B cell (primary cell): ENCODE results near the gene SYT2. TPM values are rescaled to one million over a fixed set of nuclear protein-coding genes. Genes with fewer than 3 reads are reported as not detected.

Source experiments
- ATAC-seq: fragments of 200-7000 bp; cut with Tn5 transposase; one replicate; pipeline ENCODE4 v1.10.0; 2021; ENCODE audit warnings: low read depth, mild to moderate bottlenecking, moderate number of reproducible peaks, moderate library complexity
- CTCF ChIA-PET: fragments of 350-600 bp; sonication (Branson Sonifier 250); formaldehyde crosslinking; loops from one replicate; lab custom pipeline; 2021; ENCODE audit warnings: antibody characterized with exemption, inconsistent platforms; lab: Charles Lee
- POLR2A ChIA-PET: fragments of 350-600 bp; sonication (Branson Sonifier 250); formaldehyde crosslinking; loops from one replicate; lab custom pipeline; 2021; ENCODE audit warnings: antibody characterized with exemption; lab: Charles Lee
- DNase-seq: peaks from one replicate; pipeline ENCODE4 v3.0.0; 2013
- H2AFZ ChIP-seq: 2 replicates; pipeline ENCODE4 v1.6.1; 2012; ENCODE audit warnings: mild to moderate bottlenecking, low read depth, low read length; ENCODE audit not compliant: insufficient read depth, poor library complexity, severe bottlenecking
- H3K27ac ChIP-seq, 2 donors: 1 replicate in 1 of 2; 2 replicates in 1 of 2; pipeline ENCODE4 v1.5.1; 2012 to 2013; ENCODE audit warnings: low read length in 2 of 2, mild to moderate bottlenecking in 2 of 2, moderate library complexity in 1 of 2
- H3K27me3 ChIP-seq, 4 experiments: fragments of 200-600 bp in 1 of 4; sonication (generic) in 1 of 4; replicated peaks in 1 of 4; 1 replicate in 2 of 4; 2 replicates in 2 of 4; pipeline versions ENCODE4 v1.6.1 to v1.7.0; 2013 to 2016; ENCODE audit warnings: low read length in 3 of 4, mild to moderate bottlenecking in 2 of 4, mixed read lengths in 1 of 4, moderate library complexity in 1 of 4; ENCODE audit not compliant: insufficient read depth in 4 of 4, control insufficient read depth in 3 of 4; ENCODE audit errors: control extremely low read depth in 1 of 4
- H3K36me3 ChIP-seq, 2 experiments: replicated peaks in 1 of 2; 1 replicate in 1 of 2; 2 replicates in 1 of 2; pipeline versions ENCODE4 v1.6.1 to v1.7.1; 2013; ENCODE audit warnings: low read length in 1 of 2; ENCODE audit not compliant: insufficient read depth in 2 of 2, control insufficient read depth in 1 of 2; ENCODE audit errors: control extremely low read depth in 1 of 2, extremely low read depth in 1 of 2
- H3K4me1 ChIP-seq, 2 donors: fragments of 200-600 bp in 1 of 2; sonication (generic) in 1 of 2; 1 replicate in 1 of 2; 2 replicates in 1 of 2; pipeline versions ENCODE4 v1.5.1 to v1.6.1; 2013 to 2017; ENCODE audit warnings: low read length in 2 of 2; ENCODE audit not compliant: control insufficient read depth in 2 of 2, insufficient read depth in 2 of 2
- H3K4me2 ChIP-seq: replicated peaks from 2 replicates; pipeline ENCODE3; 2012; ENCODE audit warnings: mild to moderate bottlenecking, low read depth, low read length; ENCODE audit not compliant: poor library complexity, severe bottlenecking
- H3K4me3 ChIP-seq, 5 experiments: fragments of 200-600 bp in 1 of 5; sonication (generic) in 1 of 5; 1 replicate in 3 of 5; 2 replicates in 2 of 5; pipeline versions ENCODE4 v1.5.1 to v1.7.0; 2011 to 2016; ENCODE audit warnings: low read length in 4 of 5, mild to moderate bottlenecking in 4 of 5, low read depth in 2 of 5, control low read depth in 1 of 5, moderate library complexity in 1 of 5; ENCODE audit not compliant: insufficient read depth in 1 of 5; ENCODE audit errors: control extremely low read depth in 1 of 5, extremely low read depth in 1 of 5
- H3K79me2 ChIP-seq: fragments of 200-600 bp; sonication (generic); one replicate; pipeline ENCODE4 v1.6.0; 2016; ENCODE audit warnings: low read length; ENCODE audit not compliant: control insufficient read depth, insufficient read depth
- H3K9ac ChIP-seq: fragments of 200-600 bp; sonication (generic); 2 replicates; pipeline ENCODE4 v1.6.1; 2017; ENCODE audit warnings: mild to moderate bottlenecking, low read length, moderate library complexity
- H3K9me3 ChIP-seq, 3 donors: one replicate each; pipeline versions ENCODE4 v1.6.1 to v1.7.1; 2013; ENCODE audit warnings: low read length in 2 of 3; ENCODE audit not compliant: control insufficient read depth in 2 of 3, insufficient read depth in 1 of 3; ENCODE audit errors: control extremely low read depth in 1 of 3
- H4K20me1 ChIP-seq: 2 replicates; pipeline ENCODE4 v1.6.0; 2012; ENCODE audit warnings: mild to moderate bottlenecking, low read length; ENCODE audit not compliant: insufficient read depth, control insufficient read depth, poor library complexity, severe bottlenecking
- H3K27ac Mint-ChIP-seq: one replicate; pipeline ENCODE4 v1.8.0; 2021; ENCODE audit warnings: mixed read lengths
- H3K27me3 Mint-ChIP-seq: one replicate; pipeline ENCODE4 v1.8.0; 2021; ENCODE audit warnings: mixed read lengths
- H3K4me1 Mint-ChIP-seq: one replicate; pipeline ENCODE4 v1.8.0; 2021; ENCODE audit warnings: mixed read lengths
- H3K4me3 Mint-ChIP-seq: one replicate; pipeline ENCODE4 v1.8.0; 2021; ENCODE audit warnings: mixed read lengths
- H3K9me3 Mint-ChIP-seq: one replicate; pipeline ENCODE4 v1.8.0; 2022; ENCODE audit warnings: mixed read lengths; ENCODE audit not compliant: insufficient read depth
- CTCF ChIP-seq: fragments of 200-600 bp; IDR thresholded peaks from one replicate; pipeline ENCODE4 v1.8.0; 2022; ENCODE audit warnings: antibody characterized with exemption, mild to moderate bottlenecking
- EZH2 ChIP-seq: IDR thresholded peaks from 2 replicates; pipeline ENCODE4 v1.6.1; 2012; ENCODE audit warnings: borderline replicate concordance, low read depth, mild to moderate bottlenecking, moderate library complexity, low read length; ENCODE audit not compliant: insufficient read depth, poor library complexity, severe bottlenecking
- WGBS: methylation state at CpG from one replicate; pipeline ENCODE4 v1.1.5; 2013; ENCODE audit warnings: missing lambda C conversion rate; ENCODE audit not compliant: insufficient coverage; 5-methylcytosine and 5-hydroxymethylcytosine counted together
- intact Hi-C: fragments of 100-400 bp; cut with micrococcal nuclease; formaldehyde crosslinking; loops from one replicate; pipeline ENCODE4 v1.10.0; 2022
- polyA plus RNA-seq: library from polyadenylated mRNA; depleted of rRNA; stranded (reverse); fragments of >200 nt; gene quantifications from 2 replicates; pipeline ENCODE4 v1.2.3, GENCODE V29; 2012
- total RNA-seq, 2 donors: library from RNA; stranded (reverse); fragments of 120-200 nt in 1 of 2; gene quantifications; 1 replicate in 1 of 2; 2 replicates in 1 of 2; pipeline versions ENCODE4 v1.2.3 to v1.2.4, GENCODE V29; 2013 to 2022

Gene SYT2
- total and polyA plus RNA-seq, 2 donors (not counting 1 experiment from before 2014, with no cell fraction given), result not detected

- CTCF ChIA-PET, result no interaction called here
These were observed 53.2 kb downstream of the SYT2 start for GRCh38 chr1:202656951-202657646.

More at GRCh38 chr1:202656951-202657646, 53.2 kb downstream of the SYT2 start:
- Histone ChIP-seq H3K9ac (no peak overlapping the region), H3K36me3 (no peaks in the 10 kb centered on the region), H3K79me2 (no peaks in the 10 kb centered on the region), H3K4me2 (no peak overlapping the region), H3K27ac (no peak overlapping the region), H2AFZ (no peak overlapping the region), H3K9me3 (peaks cover 0 to 2% (median 0%) of the 10 kb centered on the region in 3 donors), H3K4me1 (no peaks in the 10 kb centered on the region), H4K20me1 (no peaks in the 10 kb centered on the region), H3K4me3 (no peak overlapping the region), H3K27me3 (peaks cover 0 to 48% (median 11%) of the 10 kb centered on the region in 4 experiments)
- Mint-ChIP-seq H3K27ac (no peak overlapping the region), H3K4me1 (peaks cover 5% of the 10 kb centered on the region), H3K9me3 (no peaks in the 10 kb centered on the region), H3K27me3 (peaks cover 57% of the 10 kb centered on the region), H3K4me3 (no peak overlapping the region)
- intact Hi-C loops, result no loop called here
- POLR2A ChIA-PET, result no interaction called here
- ATAC-seq (no peak), DNase-seq (no peak)
- 73% methylated on average over 3 of the region's 7 CpGs for WGBS
- TF ChIP-seq CTCF (no peak), EZH2 (no peak)
